Measurements from ENCODE around the gene TAF11L12. TPM values are rescaled to one million over a fixed set of nuclear protein-coding genes. Genes with fewer than 3 reads are reported as not detected.
A peak's percentile ranks its signal among the peaks of the same experiment; 100 is the strongest.
"Not testable (repeated sequence)": the region's sequence is repeated elsewhere in the genome, so short reads cannot be mapped to it uniquely, and the experiment has no call there.

TAF11L12 gene
- total RNA-seq, 2 donors from 2014 or later: not detected

- H3K4me1 ChIP-seq (ENCODE audit: control insufficient read depth, insufficient read depth, low read length): no peaks in the 10 kb centered on the region
- no peak within 1 kb of the TSS for H3K27ac Mint-ChIP-seq
- no peaks in the 10 kb centered on the region for H3K36me3 ChIP-seq (ENCODE audit: control insufficient read depth, insufficient read depth, low read length)
- H3K9ac ChIP-seq (ENCODE audit: extremely low read depth, low read length, poor library complexity, severe bottlenecking): no peak within 1 kb of the TSS
- H3K4me1 Mint-ChIP-seq: no peaks in the 10 kb centered on the region
- no peak within 1 kb of the TSS for H3K4me3 ChIP-seq (ENCODE audit: low read length)
- no peaks in the 10 kb centered on the region for H3K9me3 ChIP-seq (ENCODE audit: control insufficient read depth, low read length)
- H3K36me3 Mint-ChIP-seq (ENCODE audit: low read depth): no peaks in the 10 kb centered on the region
- H3K4me3 Mint-ChIP-seq: no peak within 1 kb of the TSS
- TF ChIP-seq CTCF (conservative IDR thresholded peaks at IDR 0.05): no peak
- no peaks in the 10 kb centered on the region for H3K9me3 Mint-ChIP-seq
- no peaks in the 10 kb centered on the region for H3K27me3 Mint-ChIP-seq (ENCODE audit: insufficient read depth)
- WGBS, 2 experiments (ENCODE audit: insufficient coverage in 1 of 2, insufficient read length in 1 of 2): 87 to 96% methylated on average over 4 to 5 of the region's 5 CpGs
- DNase-seq: no peak
- H3K27me3 ChIP-seq (ENCODE audit: control insufficient read depth, insufficient read depth, low read length, poor library complexity, severe bottlenecking): no peaks in the 10 kb centered on the region
- H3K27ac ChIP-seq (ENCODE audit: low read depth, low read length): no peak within 1 kb of the TSS
Observed at GRCh38 chr5:17634160-17634559, 24.0 kb downstream of the TAF11L12 start, which contains the start of gene TAF11L14. TSS of gene TAF11L14 (plus strand) at chr5:17634460.

DNA sequence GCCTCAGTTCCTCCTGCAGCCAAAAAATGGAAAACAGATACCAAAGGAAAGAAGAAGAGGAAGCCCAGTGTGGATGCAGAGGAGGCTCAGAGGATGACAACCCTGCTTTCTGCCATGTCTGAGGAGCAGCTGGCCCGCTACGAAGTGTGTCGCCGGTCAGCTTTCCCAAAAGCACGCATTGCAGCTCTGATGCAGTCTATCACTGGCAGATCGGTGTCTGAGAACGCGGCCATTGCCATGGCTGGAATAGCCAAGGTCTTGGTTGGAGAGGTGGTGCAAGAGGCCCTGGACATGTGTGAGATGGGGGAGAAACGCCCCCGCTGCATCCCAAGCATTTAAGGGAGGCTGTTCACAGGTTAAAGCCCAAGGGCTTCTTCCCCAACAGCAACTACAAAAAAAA lies 39.0 kb downstream of the TAF11L12 start:
- H3K4me3 Mint-ChIP-seq; H3K27ac ChIP-seq (ENCODE audit: low read depth, low read length); H3K36me3 ChIP-seq (ENCODE audit: control insufficient read depth, insufficient read depth, low read length); H3K27me3 Mint-ChIP-seq (ENCODE audit: insufficient read depth); H3K9me3 Mint-ChIP-seq; H3K4me1 ChIP-seq (ENCODE audit: control insufficient read depth, insufficient read depth, low read length); H3K9me3 ChIP-seq (ENCODE audit: control insufficient read depth, low read length); H3K4me3 ChIP-seq (ENCODE audit: low read length); DNase-seq; H3K27me3 ChIP-seq (ENCODE audit: control insufficient read depth, insufficient read depth, low read length, poor library complexity, severe bottlenecking); H3K36me3 Mint-ChIP-seq (ENCODE audit: low read depth); H3K4me1 Mint-ChIP-seq; H3K27ac Mint-ChIP-seq; H3K9ac ChIP-seq (ENCODE audit: extremely low read depth, low read length, poor library complexity, severe bottlenecking): not testable (repeated sequence)
- 93 to 100% methylated on average over 6 to 10 of the region's 10 CpGs for WGBS, 2 experiments (ENCODE audit: insufficient coverage in 1 of 2, insufficient read length in 1 of 2)

GRCh38 chr5:17655201-17655759 lies 45.1 kb downstream of the TAF11L12 start:
- not testable (repeated sequence) for H3K36me3 ChIP-seq (ENCODE audit: control insufficient read depth, insufficient read depth, low read length)

More at GRCh38 chr5:17655201-17655759, 45.1 kb downstream of the TAF11L12 start:
- H3K4me3 ChIP-seq (ENCODE audit: low read length); H3K27me3 ChIP-seq (ENCODE audit: control insufficient read depth, insufficient read depth, low read length, poor library complexity, severe bottlenecking); H3K4me3 Mint-ChIP-seq; H3K27me3 Mint-ChIP-seq (ENCODE audit: insufficient read depth); H3K4me1 Mint-ChIP-seq; H3K4me1 ChIP-seq (ENCODE audit: control insufficient read depth, insufficient read depth, low read length); H3K27ac Mint-ChIP-seq; H3K27ac ChIP-seq (ENCODE audit: low read depth, low read length); H3K9me3 ChIP-seq (ENCODE audit: control insufficient read depth, low read length); H3K9ac ChIP-seq (ENCODE audit: extremely low read depth, low read length, poor library complexity, severe bottlenecking); H3K9me3 Mint-ChIP-seq; H3K36me3 Mint-ChIP-seq (ENCODE audit: low read depth): not testable (repeated sequence)
- peak; percentile 57 for DNase-seq
- peak; percentile 15 for TF ChIP-seq CTCF (conservative IDR thresholded peaks at IDR 0.05)
- 96 to 97% methylated on average over 6 to 32 of the region's 32 CpGs for WGBS, 2 experiments (ENCODE audit: insufficient coverage in 1 of 2, insufficient read length in 1 of 2)

Measured in endodermal cell (in vitro differentiated cells).